ENCODE measurements around the gene SLC27A6.
"Not testable (repeated sequence)": the region's sequence is repeated elsewhere in the genome, so short reads cannot be mapped to it uniquely, and the experiment has no call there.

The SLC27A6 gene, protein sequence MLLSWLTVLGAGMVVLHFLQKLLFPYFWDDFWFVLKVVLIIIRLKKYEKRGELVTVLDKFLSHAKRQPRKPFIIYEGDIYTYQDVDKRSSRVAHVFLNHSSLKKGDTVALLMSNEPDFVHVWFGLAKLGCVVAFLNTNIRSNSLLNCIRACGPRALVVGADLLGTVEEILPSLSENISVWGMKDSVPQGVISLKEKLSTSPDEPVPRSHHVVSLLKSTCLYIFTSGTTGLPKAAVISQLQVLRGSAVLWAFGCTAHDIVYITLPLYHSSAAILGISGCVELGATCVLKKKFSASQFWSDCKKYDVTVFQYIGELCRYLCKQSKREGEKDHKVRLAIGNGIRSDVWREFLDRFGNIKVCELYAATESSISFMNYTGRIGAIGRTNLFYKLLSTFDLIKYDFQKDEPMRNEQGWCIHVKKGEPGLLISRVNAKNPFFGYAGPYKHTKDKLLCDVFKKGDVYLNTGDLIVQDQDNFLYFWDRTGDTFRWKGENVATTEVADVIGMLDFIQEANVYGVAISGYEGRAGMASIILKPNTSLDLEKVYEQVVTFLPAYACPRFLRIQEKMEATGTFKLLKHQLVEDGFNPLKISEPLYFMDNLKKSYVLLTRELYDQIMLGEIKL

DNA sequence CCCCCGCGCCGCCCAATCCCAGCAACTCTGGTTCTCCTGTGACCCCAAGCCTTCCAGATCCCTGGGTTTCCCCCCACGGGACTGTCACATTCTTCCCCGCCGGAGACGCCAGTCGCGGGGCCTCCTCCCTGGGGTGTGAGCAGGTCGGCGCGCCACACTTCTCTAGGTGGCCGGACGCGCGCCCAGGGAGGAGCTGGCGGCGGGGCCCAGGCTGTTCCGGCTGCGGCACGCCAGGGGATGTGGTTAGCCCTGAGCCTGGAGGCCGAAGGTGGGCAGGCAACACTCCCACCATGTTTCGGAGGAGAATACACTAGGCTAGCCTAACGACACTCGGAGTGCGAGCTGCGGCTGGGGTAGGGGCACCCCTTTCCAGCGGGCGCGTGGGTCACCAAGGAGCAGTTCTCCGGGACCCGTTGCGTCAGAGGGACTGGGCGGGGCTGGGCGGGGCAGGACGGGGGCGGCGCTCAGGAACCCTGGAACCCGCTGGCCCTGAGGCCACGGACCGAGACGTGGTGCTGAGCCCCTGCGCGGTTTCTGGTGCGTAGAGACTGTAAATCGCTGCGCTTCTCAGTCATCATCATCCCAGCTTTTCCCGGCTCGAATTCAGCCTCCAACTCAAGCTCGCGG, at the start of gene SLC27A6:
SLC27A6 (plus strand) TSS at position 478 of the 627 bp plus-strand sequence. CDS start 650 bp downstream, outside the sequence.
- DNase-seq, result no peak

DNA sequence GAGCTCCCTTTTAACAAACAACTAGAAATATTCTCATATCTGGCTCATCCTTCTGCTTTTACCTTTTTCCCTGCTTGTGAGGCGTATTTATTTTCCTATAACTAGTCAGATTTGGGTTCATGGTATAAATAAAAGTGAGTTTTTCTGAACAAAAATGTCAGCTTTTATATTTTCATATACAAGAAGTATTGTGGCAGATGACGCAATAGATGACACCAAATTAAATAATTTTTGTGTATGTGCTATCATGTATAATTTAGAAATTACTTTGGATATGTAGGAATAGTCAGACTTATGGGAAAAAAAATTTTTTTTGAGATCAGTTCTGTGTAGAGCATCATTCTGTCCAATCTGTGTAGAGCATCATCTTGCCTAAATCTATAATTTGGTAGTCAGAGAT, 45.7 kb upstream of the SLC27A6 start:
- DNase-seq, result no peak

DNA sequence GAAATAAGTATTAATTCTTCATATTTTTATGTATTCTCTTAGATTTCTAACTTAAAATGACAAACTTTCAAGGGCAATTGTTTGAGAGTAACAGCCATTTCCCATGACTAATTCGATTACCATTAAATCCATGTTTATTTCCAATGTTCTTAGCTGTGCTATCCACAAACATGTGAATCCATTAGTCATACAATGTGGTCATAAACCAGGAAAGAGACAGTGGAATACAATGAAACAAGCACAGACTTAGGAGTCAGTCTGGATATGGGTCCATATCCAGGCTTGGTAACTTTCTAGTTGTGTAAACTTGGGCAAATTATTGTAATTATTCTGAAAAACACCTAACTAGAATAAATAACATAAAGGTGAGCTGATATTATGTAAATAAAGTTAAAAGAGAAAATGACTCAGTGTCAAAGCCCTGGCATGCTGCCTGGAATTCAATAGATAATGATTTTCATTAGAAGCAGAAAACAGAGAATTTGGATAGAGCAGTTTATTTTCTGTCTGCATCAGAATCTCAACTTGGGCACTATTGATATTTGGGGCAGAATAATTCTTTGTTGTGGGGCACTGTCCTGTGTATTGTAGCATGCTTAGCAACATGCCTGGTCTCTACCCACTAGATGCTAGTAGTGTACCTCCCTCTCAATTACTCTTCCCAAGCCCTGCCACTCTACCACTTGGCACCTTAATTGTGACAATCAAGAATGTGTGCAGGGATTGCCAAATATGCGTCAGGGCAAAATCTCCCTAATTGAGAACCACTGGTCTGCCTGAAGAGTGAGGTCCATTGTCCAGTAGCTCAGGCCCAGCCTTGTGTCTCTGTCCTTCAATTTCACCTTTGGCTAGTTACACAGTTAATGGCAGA, 44.7 kb upstream of the SLC27A6 start:
- DNase-seq, result no peak

DNA sequence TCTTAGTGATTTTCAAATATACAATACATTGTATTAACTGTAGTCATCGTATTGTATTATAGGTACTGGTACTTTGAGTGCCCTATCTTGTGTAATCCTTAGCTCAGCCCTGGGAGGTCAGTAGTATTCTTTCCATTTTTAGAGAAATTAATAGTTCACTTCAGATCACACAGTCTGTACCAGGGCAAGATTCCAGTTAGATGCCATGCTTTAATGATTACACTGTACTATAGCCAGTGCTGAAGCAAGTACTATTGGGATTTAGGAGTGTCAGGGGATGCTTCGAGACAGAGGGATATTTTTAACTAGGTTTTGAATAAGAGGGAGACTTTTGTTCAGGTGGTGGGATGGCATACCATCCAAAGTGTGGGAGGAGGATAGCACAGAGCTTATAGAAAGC, 41.0 kb upstream of the SLC27A6 start:
- DNase-seq, result no peak

DNA sequence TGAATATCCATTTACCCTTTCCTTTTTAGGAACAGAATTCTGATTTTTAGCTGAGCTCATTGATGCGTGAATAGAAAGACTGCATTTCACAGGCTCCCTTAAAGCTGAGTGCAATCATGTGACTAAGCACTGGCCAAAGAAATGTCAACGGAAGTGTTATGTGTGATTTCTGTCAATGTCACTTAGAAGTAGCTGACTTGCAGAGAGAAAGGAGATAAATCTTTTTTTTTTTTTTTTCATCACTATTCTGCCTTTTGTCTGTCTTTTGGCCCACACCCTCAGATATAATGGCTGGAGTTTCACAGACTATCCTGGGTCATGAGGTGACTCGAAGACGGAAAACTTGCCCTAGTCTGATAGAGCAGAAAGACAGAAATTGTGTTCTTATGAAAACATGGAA, 39.3 kb upstream of the SLC27A6 start:
- no peak for DNase-seq

DNA sequence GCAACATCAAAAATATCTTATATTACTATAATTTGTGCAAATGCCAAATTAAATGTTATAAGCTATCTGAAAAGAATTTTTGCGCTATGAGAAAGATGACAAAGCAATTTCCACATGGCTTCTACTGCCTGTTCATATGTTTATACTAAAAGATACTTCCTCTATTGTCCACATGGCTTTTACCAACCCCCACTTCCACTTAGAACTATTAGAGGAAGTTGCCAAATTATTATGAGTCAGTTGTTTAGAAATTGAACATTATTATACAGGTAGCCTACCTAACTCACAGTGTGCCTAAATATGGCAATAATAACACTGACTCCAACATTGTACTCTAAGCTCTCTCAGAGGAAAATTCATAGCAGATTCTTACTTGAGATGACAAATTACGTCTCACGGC, 37.6 kb upstream of the SLC27A6 start:
- DNase-seq, result no peak

DNA sequence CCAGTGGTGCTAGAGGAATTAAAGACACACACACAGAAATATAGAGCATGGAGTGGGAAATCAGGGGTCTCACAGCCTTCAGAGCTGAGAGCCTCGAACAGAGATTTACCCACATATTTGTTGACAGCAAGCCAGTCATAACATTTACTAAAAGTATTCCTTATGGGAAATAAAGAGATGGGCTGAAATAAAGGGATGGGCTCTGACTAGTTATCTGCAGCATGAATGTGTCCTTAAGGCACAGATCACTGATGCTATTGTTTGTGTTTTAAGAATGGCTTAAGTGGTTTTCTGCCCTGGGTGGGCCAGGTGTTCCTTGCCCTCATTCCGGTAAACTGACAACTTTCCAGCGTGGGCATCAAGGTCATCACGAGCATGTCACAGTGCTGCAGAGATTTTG, 33.1 kb upstream of the SLC27A6 start:
- not testable (repeated sequence) for DNase-seq

DNA sequence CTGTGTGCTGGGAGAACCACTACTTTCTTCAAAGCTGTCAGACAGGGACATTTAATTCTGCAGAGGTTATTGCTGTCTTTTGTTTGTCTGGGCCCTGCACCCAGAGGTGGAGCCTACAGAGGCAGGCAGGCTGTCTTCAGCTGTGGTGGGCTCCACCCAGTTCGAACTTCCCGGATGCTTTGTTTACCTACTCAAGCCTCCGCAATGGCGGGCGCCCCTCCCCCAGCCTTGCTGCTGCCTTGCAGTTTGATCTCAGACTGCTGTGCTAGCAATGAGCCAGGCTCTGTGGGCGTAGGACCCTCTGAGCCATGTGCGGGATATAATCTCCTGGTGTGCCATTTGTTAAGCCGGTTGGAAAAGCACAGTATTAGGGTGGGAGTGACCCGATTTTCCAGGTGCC, 22.2 kb upstream of the SLC27A6 start:
- DNase-seq, result not testable (repeated sequence)

DNA sequence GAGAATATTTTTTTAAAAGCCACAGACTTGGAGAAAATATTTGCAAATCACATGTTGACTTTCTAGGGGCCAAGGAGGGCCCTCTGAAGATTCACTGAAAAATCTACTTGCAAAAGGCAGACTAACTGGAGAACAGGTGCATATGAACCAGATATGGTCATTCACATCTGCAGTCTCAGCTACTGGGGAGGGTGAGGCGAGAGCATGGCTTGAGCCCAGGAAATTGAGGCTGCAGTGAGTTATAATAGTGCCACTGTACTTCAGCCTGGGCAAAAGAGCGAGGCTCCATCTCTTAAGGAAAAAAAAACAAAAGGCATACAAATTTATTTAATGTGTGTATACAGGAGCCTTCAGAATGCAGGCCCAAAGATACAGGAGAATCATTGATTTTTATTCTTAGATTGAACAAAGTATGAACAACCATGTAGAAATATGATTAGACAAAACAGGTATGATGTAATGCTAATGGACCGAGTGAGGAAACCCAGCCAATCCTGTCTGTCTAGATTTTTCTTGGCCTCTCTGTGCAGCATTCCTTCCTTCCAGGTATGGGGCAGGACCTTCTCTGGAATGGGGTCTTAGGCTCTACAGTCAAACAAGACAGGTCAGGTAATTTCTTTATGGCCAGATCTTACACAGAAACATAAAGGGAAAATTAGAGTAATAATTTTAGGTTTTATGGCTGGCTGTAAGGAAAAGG, 15.3 kb upstream of the SLC27A6 start:
- no peak for DNase-seq

DNA sequence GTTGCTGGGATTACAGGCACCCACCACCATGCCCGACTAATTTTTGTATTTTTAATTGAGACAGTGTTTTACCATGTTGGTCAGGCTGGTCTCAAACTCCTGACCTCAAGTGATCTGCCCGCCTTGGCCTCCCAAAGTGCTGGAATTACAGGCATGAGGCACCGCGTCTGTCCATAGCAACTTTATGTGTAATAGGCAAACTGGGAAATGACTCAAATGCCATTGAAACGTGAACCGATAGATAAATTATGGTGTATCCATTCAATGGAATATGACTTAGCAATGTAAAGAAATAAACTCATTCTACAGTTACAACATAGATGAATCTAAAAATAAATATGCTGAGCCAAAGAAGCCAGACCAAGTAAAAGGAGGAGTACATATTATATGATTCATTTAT, 14.0 kb upstream of the SLC27A6 start:
- not testable (repeated sequence) for DNase-seq

DNA sequence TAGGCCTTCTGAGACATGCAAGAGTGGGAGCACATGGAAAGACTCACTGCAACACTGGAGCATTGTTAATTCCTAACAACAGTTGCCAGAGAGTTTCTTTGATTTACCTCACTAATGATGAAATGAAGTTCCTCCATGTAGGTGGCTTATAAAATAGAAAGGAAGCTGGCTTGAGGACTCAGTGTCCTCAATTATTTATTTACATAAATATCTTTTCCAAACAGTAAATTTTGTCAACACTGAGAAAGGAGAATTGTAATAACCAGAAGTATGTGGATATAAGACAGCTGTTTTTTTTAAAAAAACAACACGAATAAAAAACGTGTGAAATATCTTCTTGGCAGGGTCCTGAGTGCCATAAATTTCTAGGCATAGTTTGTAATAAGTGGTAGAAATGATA, 9.1 kb upstream of the SLC27A6 start:
- no peak for DNase-seq

DNA sequence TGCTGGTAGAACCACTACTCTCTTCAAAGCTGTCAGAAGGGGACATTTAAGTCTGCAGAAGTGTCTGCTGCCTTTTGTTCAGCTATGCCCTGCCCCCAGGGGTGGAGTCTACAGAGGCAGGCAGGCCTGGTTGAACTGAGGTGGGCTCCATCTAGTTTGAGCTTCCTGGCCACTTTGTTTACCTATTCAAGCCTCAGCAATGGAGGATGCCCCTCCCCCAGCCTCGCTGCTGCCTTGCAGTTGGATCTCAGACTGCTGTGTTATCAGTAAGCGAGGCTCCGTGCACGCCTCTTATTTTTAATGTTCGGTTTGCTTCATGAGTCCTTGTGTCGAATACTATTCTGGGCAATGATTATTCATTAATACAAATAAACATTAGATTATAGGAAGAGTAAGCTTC, 3.1 kb upstream of the SLC27A6 start:
- no peak for DNase-seq

DNA sequence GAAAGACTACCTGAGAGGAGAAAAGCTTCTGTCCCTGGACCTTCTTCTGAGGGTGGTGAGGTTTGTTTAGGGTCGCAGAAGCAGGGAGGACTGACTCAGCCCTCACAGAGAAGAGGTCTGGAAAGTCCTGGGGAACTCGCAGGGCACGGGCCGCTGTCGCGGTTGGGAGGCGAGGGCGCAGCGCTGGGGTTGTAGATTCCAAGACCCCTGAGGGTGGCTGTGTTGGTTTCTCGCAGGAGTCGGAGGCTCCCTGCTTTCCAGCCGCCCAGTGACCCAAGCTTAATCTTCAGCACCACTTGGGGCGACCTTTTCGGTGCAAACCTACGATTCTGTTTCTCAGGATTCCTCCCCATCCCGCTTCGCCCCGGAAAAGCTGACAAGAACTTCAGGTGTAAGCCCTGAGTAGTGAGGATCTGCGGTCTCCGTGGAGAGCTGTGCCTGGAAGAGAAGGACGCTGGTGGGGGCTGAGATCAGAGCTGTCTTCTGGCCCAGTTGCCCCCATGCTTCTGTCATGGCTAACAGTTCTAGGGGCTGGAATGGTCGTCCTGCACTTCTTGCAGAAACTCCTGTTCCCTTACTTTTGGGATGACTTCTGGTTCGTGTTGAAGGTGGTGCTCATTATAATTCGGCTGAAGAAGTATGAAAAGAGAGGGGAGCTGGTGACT, 482 bp downstream of the SLC27A6 start:
- DNase-seq, result no peak

DNA sequence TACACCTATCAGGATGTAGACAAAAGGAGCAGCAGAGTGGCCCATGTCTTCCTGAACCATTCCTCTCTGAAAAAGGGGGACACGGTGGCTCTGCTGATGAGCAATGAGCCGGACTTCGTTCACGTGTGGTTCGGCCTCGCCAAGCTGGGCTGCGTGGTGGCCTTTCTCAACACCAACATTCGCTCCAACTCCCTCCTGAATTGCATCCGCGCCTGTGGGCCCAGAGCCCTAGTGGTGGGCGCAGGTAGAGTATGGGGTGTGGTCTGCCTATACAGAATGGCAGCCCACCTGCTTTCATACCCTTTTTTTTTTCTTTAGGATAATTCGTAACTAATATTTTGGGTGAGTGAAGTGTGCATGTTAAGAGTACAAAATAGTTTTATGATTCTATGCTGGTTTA, 1.1 kb downstream of the SLC27A6 start:
- DNase-seq, result no peak

DNA sequence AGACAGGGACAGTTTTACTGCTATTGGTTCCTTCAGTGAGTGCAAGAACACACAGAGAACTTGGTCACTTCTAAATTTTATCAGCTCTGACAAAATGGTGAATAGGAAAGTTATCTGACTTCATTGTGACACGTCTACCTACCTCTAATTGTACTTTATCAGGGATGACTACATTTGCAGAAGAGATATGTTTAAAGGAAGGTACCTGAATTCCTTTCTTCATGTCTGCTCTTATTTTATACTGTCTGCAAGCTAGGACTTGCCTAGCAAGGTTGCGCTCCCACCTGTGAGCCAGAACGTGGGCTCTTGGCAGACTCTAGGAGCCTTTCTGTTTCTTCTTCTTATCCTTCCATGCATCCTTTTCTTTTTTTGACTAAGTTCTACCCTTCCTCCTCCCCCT, 1.6 kb downstream of the SLC27A6 start:
- no peak for DNase-seq

DNA sequence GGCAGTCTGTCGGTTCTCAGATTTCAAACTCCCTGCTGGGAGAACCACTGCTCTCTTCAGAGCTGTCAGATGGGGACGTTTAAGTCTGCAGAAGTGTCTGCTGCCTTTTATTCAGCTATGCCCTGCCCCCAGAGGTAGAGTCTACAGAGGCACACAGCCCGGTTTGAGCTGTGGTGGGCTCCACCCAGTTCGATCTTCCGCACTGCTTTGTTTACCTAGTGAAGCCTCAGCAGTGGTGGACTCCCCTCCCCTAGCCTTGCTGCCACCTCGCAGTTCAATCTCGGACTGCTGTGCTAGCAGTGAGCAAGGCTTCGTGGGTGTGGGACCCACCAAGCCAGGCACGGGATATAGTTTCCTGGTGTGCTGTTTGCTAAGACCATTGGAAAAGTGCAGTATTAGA, 8.0 kb downstream of the SLC27A6 start:
- no peak for DNase-seq

DNA sequence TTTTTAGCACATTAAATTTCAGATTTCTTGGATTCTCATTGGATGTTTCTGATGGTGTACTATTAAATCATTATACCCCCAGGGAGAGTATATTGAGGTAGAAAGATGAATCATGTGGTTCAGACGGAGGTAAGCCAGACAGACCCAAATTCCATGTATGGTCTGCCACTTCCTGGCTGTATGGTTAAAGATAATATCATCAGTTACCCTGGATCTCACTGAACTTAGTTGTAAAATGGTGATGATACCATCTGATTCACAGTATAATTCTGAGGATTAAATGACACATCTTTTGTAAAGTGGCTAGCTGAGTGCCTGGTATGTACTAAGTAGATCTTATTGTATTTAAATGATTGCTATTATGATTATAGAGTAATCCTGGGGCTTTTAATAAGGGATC, 9.3 kb downstream of the SLC27A6 start:
- no peak for DNase-seq

DNA sequence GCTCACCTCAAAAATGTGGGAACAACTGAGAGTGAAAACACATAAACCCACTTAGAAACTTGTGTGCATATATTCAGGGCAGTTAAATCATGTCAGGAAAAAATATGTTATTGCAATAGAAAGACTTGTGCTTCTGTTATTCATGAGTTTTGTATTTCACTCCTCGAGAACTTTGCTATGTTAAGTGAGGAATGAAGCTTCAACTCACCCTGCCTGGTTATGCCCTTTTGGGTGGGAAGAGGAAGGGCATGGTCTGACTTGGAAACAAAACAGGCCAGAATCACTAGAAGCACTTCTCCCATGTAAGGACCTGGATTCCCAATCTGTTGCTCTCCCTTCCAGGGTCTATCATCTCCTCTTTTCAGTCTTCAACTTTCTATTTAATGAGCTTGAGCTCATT, 14.5 kb downstream of the SLC27A6 start:
- no peak for DNase-seq

DNA sequence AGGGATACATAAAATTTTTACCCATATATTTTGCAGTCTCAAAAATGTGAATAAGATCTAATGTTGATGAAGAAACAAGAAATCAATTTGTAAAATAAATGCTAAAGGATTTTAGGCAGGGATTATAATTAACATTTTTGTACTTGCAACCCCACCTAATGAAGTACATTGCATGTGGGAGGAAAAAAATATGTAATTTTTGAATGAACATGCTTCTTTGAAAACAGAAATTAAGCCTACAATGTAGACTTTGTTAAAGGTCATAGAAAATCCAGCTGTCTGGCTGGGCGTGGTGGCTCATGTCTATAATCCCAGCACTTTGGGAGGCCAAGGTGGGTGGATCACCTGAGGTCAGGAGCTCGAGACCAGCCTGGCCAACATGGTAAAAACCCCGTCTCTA, 15.6 kb downstream of the SLC27A6 start:
- no peak for DNase-seq

DNA sequence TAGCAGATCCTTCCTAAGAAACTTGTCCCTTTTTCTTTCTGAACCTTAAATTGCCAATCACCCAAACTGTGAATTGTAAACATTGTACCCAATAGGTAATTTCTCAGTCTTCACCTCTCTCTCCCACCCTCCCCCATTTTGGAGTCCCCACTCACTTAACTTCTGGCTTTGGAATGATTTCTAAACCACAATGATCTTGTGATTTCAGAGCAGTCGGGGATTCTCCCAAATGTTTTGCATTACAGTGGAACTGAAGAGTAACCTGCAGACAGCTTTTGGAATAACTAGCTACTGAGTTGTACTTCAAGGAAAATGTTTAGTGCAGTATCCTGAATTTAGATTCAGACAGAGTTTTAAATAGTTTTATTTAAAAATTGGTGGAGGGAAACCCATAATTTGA, 19.2 kb downstream of the SLC27A6 start:
- DNase-seq, result no peak

DNA sequence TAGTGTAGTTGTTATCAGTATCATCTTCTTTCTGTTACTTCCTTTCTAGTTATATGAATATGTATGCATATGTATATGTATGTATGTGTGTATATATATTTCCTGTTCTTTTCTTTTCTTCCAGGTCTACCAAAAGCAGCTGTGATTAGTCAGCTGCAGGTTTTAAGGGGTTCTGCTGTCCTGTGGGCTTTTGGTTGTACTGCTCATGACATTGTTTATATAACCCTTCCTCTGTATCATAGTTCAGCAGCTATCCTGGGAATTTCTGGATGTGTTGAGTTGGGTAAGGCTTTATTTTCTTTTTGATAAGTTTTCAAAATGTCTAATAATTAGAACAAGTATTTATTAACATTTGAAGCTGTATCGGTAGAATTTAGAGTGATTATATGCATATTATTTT, 23.2 kb downstream of the SLC27A6 start:
- DNase-seq, result no peak

Measured in NCI-H2081 treated with DMSO at 0.1 percent for 48 hours (cell line).